Cardiac muscle cell (in vitro differentiated cells and primary cell): ENCODE results near the gene HARS1. TPM values are rescaled to one million over a fixed set of nuclear protein-coding genes. Genes with fewer than 3 reads are reported as not detected.

Experiments
- polyA plus RNA-seq: library from polyadenylated mRNA; unstranded; fragments of >200 nt; fragmentation: Nextera tagmentation; extraction: Ambion mirVana; gene quantifications from 2 replicates; pipeline ENCODE4 v1.2.1, GENCODE V29; 2016
- total RNA-seq: library from RNA; depleted of rRNA; stranded (reverse); fragments of >200 nt; gene quantifications from 2 replicates; pipeline ENCODE4 v1.2.3, GENCODE V29; 2016

Gene HARS1
- total and polyA plus RNA-seq, 2 experiments from 2014 or later: 43.0 to 94.1 TPM

Other genes with a start within 250 kb of the HARS1 start
- 3.1 and 5.3 TPM in 2 replicates for gene EIF4EBP3, start 143.7 kb downstream of the HARS1 start, total RNA-seq
- 6.6 and 24.8 TPM in 2 replicates for gene EIF4EBP3, start 143.7 kb downstream of the HARS1 start, polyA plus RNA-seq
- gene SRA1, start 133.9 kb downstream of the HARS1 start, total RNA-seq: 22.8 and 43.9 TPM in 2 replicates
- gene SRA1, start 133.9 kb downstream of the HARS1 start, polyA plus RNA-seq: 51.5 and 80.6 TPM in 2 replicates
- gene APBB3, start 126.8 kb downstream of the HARS1 start, total RNA-seq: 34.2 and 45.4 TPM in 2 replicates
- 61.8 and 66.2 TPM in 2 replicates for gene APBB3, start 126.8 kb downstream of the HARS1 start, polyA plus RNA-seq
- gene SLC35A4, start 126.5 kb downstream of the HARS1 start, total RNA-seq: 29.5 and 32.3 TPM in 2 replicates
- gene SLC35A4, start 126.5 kb downstream of the HARS1 start, polyA plus RNA-seq: 67.9 and 80.7 TPM in 2 replicates
- gene CD14, start 58.2 kb downstream of the HARS1 start, total RNA-seq: 1.4 TPM in 1 of 2 replicates, not detected in the other
- 0.10 TPM in 1 of 2 replicates, not detected in the other for gene CD14, start 58.2 kb downstream of the HARS1 start, polyA plus RNA-seq
- 77.1 and 234 TPM in 2 replicates for gene TMCO6, start 51.9 kb downstream of the HARS1 start, total RNA-seq
- 14.2 and 17.2 TPM in 2 replicates for gene TMCO6, start 51.9 kb downstream of the HARS1 start, polyA plus RNA-seq
- 65.5 and 113 TPM in 2 replicates for gene NDUFA2, start 43.7 kb downstream of the HARS1 start, total RNA-seq
- 243 and 273 TPM in 2 replicates for gene NDUFA2, start 43.7 kb downstream of the HARS1 start, polyA plus RNA-seq
- 80.4 and 104 TPM in 2 replicates for gene IK, start 43.5 kb downstream of the HARS1 start, total RNA-seq
- 119 and 125 TPM in 2 replicates for gene IK, start 43.5 kb downstream of the HARS1 start, polyA plus RNA-seq
- gene WDR55, start 26.5 kb downstream of the HARS1 start, total RNA-seq: 17.2 and 23.8 TPM in 2 replicates
- 17.7 and 21.1 TPM in 2 replicates for gene WDR55, start 26.5 kb downstream of the HARS1 start, polyA plus RNA-seq
- gene DND1, start 17.8 kb downstream of the HARS1 start, total RNA-seq: 1.0 and 2.1 TPM in 2 replicates
- gene DND1, start 17.8 kb downstream of the HARS1 start, polyA plus RNA-seq: 0.86 and 0.94 TPM in 2 replicates
- gene HARS2, start 85 bp upstream of the HARS1 start, total RNA-seq: 27.8 and 30.9 TPM in 2 replicates
- gene HARS2, start 85 bp upstream of the HARS1 start, polyA plus RNA-seq: 33.6 and 39.9 TPM in 2 replicates
- gene ZMAT2, start 9.1 kb upstream of the HARS1 start, total RNA-seq: 30.2 and 47.0 TPM in 2 replicates
- 42.1 and 49.0 TPM in 2 replicates for gene ZMAT2, start 9.1 kb upstream of the HARS1 start, polyA plus RNA-seq
- 0.25 TPM in 1 of 2 replicates, not detected in the other for gene PCDHA1, start 94.8 kb upstream of the HARS1 start, total RNA-seq
- gene PCDHA1, start 94.8 kb upstream of the HARS1 start, polyA plus RNA-seq: 0.29 and 0.69 TPM in 2 replicates
- gene PCDHA2, start 103.5 kb upstream of the HARS1 start, total RNA-seq: 4.5 and 5.1 TPM in 2 replicates
- 2.7 and 5.3 TPM in 2 replicates for gene PCDHA2, start 103.5 kb upstream of the HARS1 start, polyA plus RNA-seq
- 1.1 and 2.3 TPM in 2 replicates for gene PCDHA3, start 109.7 kb upstream of the HARS1 start, total RNA-seq
- 1.8 and 2.9 TPM in 2 replicates for gene PCDHA3, start 109.7 kb upstream of the HARS1 start, polyA plus RNA-seq
- 14.2 and 14.3 TPM in 2 replicates for gene PCDHA4, start 115.7 kb upstream of the HARS1 start, total RNA-seq
- gene PCDHA4, start 115.7 kb upstream of the HARS1 start, polyA plus RNA-seq: 6.1 and 9.1 TPM in 2 replicates
- gene PCDHA5, start 130.2 kb upstream of the HARS1 start, total RNA-seq: 1.5 and 1.8 TPM in 2 replicates
- gene PCDHA5, start 130.2 kb upstream of the HARS1 start, polyA plus RNA-seq: 0.09 and 0.53 TPM in 2 replicates
- 2.6 and 16.9 TPM in 2 replicates for gene PCDHA6, start 136.6 kb upstream of the HARS1 start, total RNA-seq
- gene PCDHA6, start 136.6 kb upstream of the HARS1 start, polyA plus RNA-seq: 1.3 and 7.7 TPM in 2 replicates
- 1.2 and 2.7 TPM in 2 replicates for gene PCDHA7, start 142.9 kb upstream of the HARS1 start, total RNA-seq
- gene PCDHA7, start 142.9 kb upstream of the HARS1 start, polyA plus RNA-seq: 0.37 TPM in 1 of 2 replicates, not detected in the other
- gene PCDHA8, start 149.8 kb upstream of the HARS1 start, total RNA-seq: 1.1 and 1.8 TPM in 2 replicates
- 0.44 and 1.2 TPM in 2 replicates for gene PCDHA8, start 149.8 kb upstream of the HARS1 start, polyA plus RNA-seq
- 1.6 and 2.2 TPM in 2 replicates for gene PCDHA9, start 157.0 kb upstream of the HARS1 start, total RNA-seq
- 0.70 and 0.72 TPM in 2 replicates for gene PCDHA9, start 157.0 kb upstream of the HARS1 start, polyA plus RNA-seq
- gene PCDHA10, start 164.5 kb upstream of the HARS1 start, total RNA-seq: 11.3 and 14.4 TPM in 2 replicates
- 10.2 and 12.3 TPM in 2 replicates for gene PCDHA10, start 164.5 kb upstream of the HARS1 start, polyA plus RNA-seq
- 9.9 and 10.8 TPM in 2 replicates for gene PCDHA11, start 177.6 kb upstream of the HARS1 start, total RNA-seq
- gene PCDHA11, start 177.6 kb upstream of the HARS1 start, polyA plus RNA-seq: 6.1 and 7.5 TPM in 2 replicates
- gene PCDHA12, start 183.9 kb upstream of the HARS1 start, total RNA-seq: 9.5 and 10.5 TPM in 2 replicates
- gene PCDHA12, start 183.9 kb upstream of the HARS1 start, polyA plus RNA-seq: 0.71 and 1.7 TPM in 2 replicates
- 2.1 and 2.3 TPM in 2 replicates for gene PCDHA13, start 190.8 kb upstream of the HARS1 start, total RNA-seq
- gene PCDHA13, start 190.8 kb upstream of the HARS1 start, polyA plus RNA-seq: 0.27 and 0.34 TPM in 2 replicates
- 16.7 and 20.8 TPM in 2 replicates for gene PCDHAC1, start 234.9 kb upstream of the HARS1 start, total RNA-seq
- gene PCDHAC1, start 234.9 kb upstream of the HARS1 start, polyA plus RNA-seq: 3.4 and 5.1 TPM in 2 replicates